HG02798 (cell line): Measurements from ENCODE around the gene ARHGAP40.

Source experiments
- ATAC-seq: cut with Tn5 transposase; IDR thresholded peaks from one replicate; pipeline ENCODE4 v1.9.1; 2021; ENCODE audit warnings: mild to moderate bottlenecking; ENCODE audit not compliant: unreplicated experiment, poor library complexity

ARHGAP40 gene

GRCh38 chr20:38612751-38613515, 11.3 kb downstream of the ARHGAP40 start:
- no peak for ATAC-seq

GRCh38 chr20:38615283-38615682, 13.7 kb downstream of the ARHGAP40 start:
- ATAC-seq = no peak

GRCh38 chr20:38616457-38616856, 14.8 kb downstream of the ARHGAP40 start:
- ATAC-seq = no peak

GRCh38 chr20:38617011-38617829, 15.6 kb downstream of the ARHGAP40 start:
- no peak for ATAC-seq

GRCh38 chr20:38617830-38618196, 16.2 kb downstream of the ARHGAP40 start:
- no peak for ATAC-seq

- no peak for ATAC-seq
Measured at GRCh38 chr20:38620441-38620840, 18.8 kb downstream of the ARHGAP40 start.

- ATAC-seq = no peak
Measured at GRCh38 chr20:38623061-38623460, 21.5 kb downstream of the ARHGAP40 start.

GRCh38 chr20:38624084-38624483, 22.5 kb downstream of the ARHGAP40 start:
- ATAC-seq = no peak

- no peak for ATAC-seq
Measured at GRCh38 chr20:38625896-38626295, 24.3 kb downstream of the ARHGAP40 start.

- no peak for ATAC-seq
Measured at GRCh38 chr20:38626921-38627659, 25.5 kb downstream of the ARHGAP40 start.

GRCh38 chr20:38628580-38629470, 27.2 kb downstream of the ARHGAP40 start:
- no peak for ATAC-seq

GRCh38 chr20:38629979-38630378, 28.4 kb downstream of the ARHGAP40 start:
- no peak for ATAC-seq

GRCh38 chr20:38630727-38631126, 29.1 kb downstream of the ARHGAP40 start:
- ATAC-seq = no peak

- ATAC-seq = no peak
Measured at GRCh38 chr20:38631155-38632022, 29.8 kb downstream of the ARHGAP40 start.

GRCh38 chr20:38633577-38634093, 32.0 kb downstream of the ARHGAP40 start:
- ATAC-seq = peak; percentile 75

- no peak for ATAC-seq
Measured at GRCh38 chr20:38635721-38636288, 34.2 kb downstream of the ARHGAP40 start.

- ATAC-seq = no peak
Measured at GRCh38 chr20:38640521-38640920, 38.9 kb downstream of the ARHGAP40 start.

GRCh38 chr20:38642498-38642897, 40.9 kb downstream of the ARHGAP40 start:
- ATAC-seq = no peak
